GM12878 (cell line): ENCODE results near the gene E2F2. TPM values are rescaled to one million over a fixed set of nuclear protein-coding genes. Genes with fewer than 3 reads are reported as not detected.

Experiments
- ATAC-seq: fragments of 200-7000 bp; cut with Tn5 transposase; 3 replicates; pipeline ENCODE4 v1.9.1; 2020; ENCODE audit warnings: mild to moderate bottlenecking, moderate library complexity
- BruUV-seq: library from RNA; stranded (reverse); fragments of 400-500 nt; replicated peaks from 2 replicates; lab custom pipeline; 2021; lab: Mats Ljungman, UMichigan
- CTCF ChIA-PET: fragments of 300-600 bp; sonication (Branson Sonifier 250); formaldehyde crosslinking; extraction: SDS; loops from one replicate; lab custom pipeline; 2021; ENCODE audit warnings: inconsistent platforms; lab: Yijun Ruan, JAX
- POLR2A ChIA-PET: fragments of 350-600 bp; formaldehyde crosslinking; extraction: SDS; loops from one replicate; lab custom pipeline; 2021; ENCODE audit warnings: inconsistent platforms; lab: Charles Lee
- RAD21 ChIA-PET: fragments of 300-600 bp; sonication (Branson Sonifier 250); formaldehyde crosslinking; loops from one replicate; lab custom pipeline; 2023; ENCODE audit warnings: antibody characterized with exemption; ENCODE audit not compliant: unreplicated experiment; lab: Charles Lee
- SMC1A ChIA-PET: fragments of 300-600 bp; sonication (Branson Sonifier 250); formaldehyde crosslinking; loops from one replicate; lab custom pipeline; 2023; ENCODE audit not compliant: unreplicated experiment, uncharacterized antibody; lab: Charles Lee
- DNase-seq: peaks from one replicate; pipeline ENCODE4 v3.0.0-alpha.2; 2011; ENCODE audit warnings: low read depth, low spot score
- FAIRE-seq: peaks from 3 replicates; lab custom pipeline; 2011; peaks lifted over from hg19 to GRCh38; lab: Jason Lieb, UNC
- H2AFZ ChIP-seq: 2 replicates; pipeline ENCODE4 v1.6.0; 2011; ENCODE audit warnings: low read depth, low read length, control low read depth; ENCODE audit not compliant: control insufficient read depth
- H3K27ac ChIP-seq: 2 replicates; pipeline ENCODE4 v1.5.1; 2011; ENCODE audit warnings: control low read depth; ENCODE audit not compliant: control insufficient read depth, insufficient read depth
- H3K27me3 ChIP-seq, 2 experiments: replicated peaks in 1 of 2; 2 replicates each; pipeline versions ENCODE4 v1.6.0 to v1.6.1; 2011; ENCODE audit warnings: low read length in 1 of 2; ENCODE audit not compliant: control insufficient read depth in 2 of 2, insufficient read depth in 2 of 2
- H3K36me3 ChIP-seq, 2 experiments: 2 replicates each; pipeline ENCODE4 v1.5.1; 2011; ENCODE audit warnings: low read length in 1 of 2; ENCODE audit not compliant: control insufficient read depth in 2 of 2, insufficient read depth in 2 of 2
- H3K4me1 ChIP-seq: 2 replicates; pipeline ENCODE4 v1.6.1; 2011; ENCODE audit warnings: mild to moderate bottlenecking, low read length, moderate library complexity, mixed read lengths; ENCODE audit not compliant: control insufficient read depth, insufficient read depth
- H3K4me2 ChIP-seq: 2 replicates; pipeline ENCODE4 v1.6.0; 2011; ENCODE audit warnings: control low read depth; ENCODE audit not compliant: control insufficient read depth, insufficient read depth
- H3K4me3 ChIP-seq: fragments of 200-600 bp; sonication (generic); 2 replicates; pipeline ENCODE4 v1.5.1; 2016
- H3K79me2 ChIP-seq: 2 replicates; pipeline ENCODE4 v1.6.0; 2011; ENCODE audit warnings: low read length; ENCODE audit not compliant: control insufficient read depth, insufficient read depth
- H3K9ac ChIP-seq: 2 replicates; pipeline ENCODE4 v1.8.0; 2011; ENCODE audit warnings: low read length, control low read depth, mixed read lengths; ENCODE audit not compliant: control insufficient read depth, insufficient read depth
- H3K9me3 ChIP-seq: replicated peaks from 3 replicates; pipeline ENCODE4 v1.5.1; 2011; ENCODE audit warnings: mild to moderate bottlenecking, low read length; ENCODE audit not compliant: control insufficient read depth, insufficient read depth
- H4K20me1 ChIP-seq: 2 replicates; pipeline ENCODE4 v1.6.0; 2011; ENCODE audit not compliant: control insufficient read depth, insufficient read depth
- BACH1 ChIP-seq: fragments of 450-650 bp; IDR thresholded peaks from 2 replicates; pipeline ENCODE4 v1.6.1; 2017; ENCODE audit warnings: mild to moderate bottlenecking, borderline replicate concordance
- BRCA1 ChIP-seq: IDR thresholded peaks from 2 replicates; pipeline ENCODE4 v1.6.1; 2011; ENCODE audit warnings: low read depth, low read length, improper control_type of control experiment
- EZH2 ChIP-seq: IDR thresholded peaks from 2 replicates; pipeline ENCODE4 v1.6.1; 2012; ENCODE audit warnings: low read depth, mild to moderate bottlenecking, control low read depth, inconsistent platforms, low read length, borderline replicate concordance; ENCODE audit not compliant: control insufficient read depth
- GABPA ChIP-seq: IDR thresholded peaks from 2 replicates; pipeline ENCODE4 v1.6.1; 2014; ENCODE audit warnings: antibody characterized with exemption, low read depth, mild to moderate bottlenecking, inconsistent platforms
- HDGF ChIP-seq: fragments of 450-650 bp; IDR thresholded peaks from 2 replicates; pipeline ENCODE4 v1.6.1; 2016; ENCODE audit warnings: antibody characterized with exemption
- MAX ChIP-seq: IDR thresholded peaks from 2 replicates; pipeline ENCODE4 v1.6.1; 2012; ENCODE audit warnings: low read depth, low read length, improper control_type of control experiment
- NFIC ChIP-seq: IDR thresholded peaks from 2 replicates; pipeline ENCODE4 v1.6.1; 2012; ENCODE audit warnings: low read depth, mild to moderate bottlenecking, inconsistent platforms, low read length, moderate library complexity
- POLR2A ChIP-seq: IDR thresholded peaks from 2 replicates; pipeline ENCODE4 v1.6.1; 2011; ENCODE audit warnings: low read depth, mild to moderate bottlenecking, low read length
- RBBP5 ChIP-seq: fragments of 200-600 bp; sonication (generic); conservative IDR thresholded peaks from 2 replicates; pipeline ENCODE4 v1.6.1; 2016
- RFX5 ChIP-seq: IDR thresholded peaks from 2 replicates; pipeline ENCODE4 v1.6.1; 2011; ENCODE audit warnings: low read depth, low read length, improper control_type of control experiment
- SREBF1 ChIP-seq: IDR thresholded peaks from 2 replicates; pipeline ENCODE4 v1.6.1; 2012; ENCODE audit warnings: mild to moderate bottlenecking, low read length
- STAT3 ChIP-seq: IDR thresholded peaks from 2 replicates; pipeline ENCODE4 v1.6.1; 2011; ENCODE audit warnings: low read depth, low read length, improper control_type of control experiment
- TARDBP ChIP-seq: IDR thresholded peaks from 2 replicates; pipeline ENCODE4 v1.6.1; 2016; ENCODE audit warnings: borderline replicate concordance
- TCF3 ChIP-seq: IDR thresholded peaks from 2 replicates; pipeline ENCODE4 v1.6.1; 2012; ENCODE audit warnings: low read depth, mild to moderate bottlenecking, low read length, borderline replicate concordance; ENCODE audit not compliant: insufficient read depth
- ZNF207 ChIP-seq: fragments of 450-650 bp; IDR thresholded peaks from 2 replicates; pipeline ENCODE4 v1.6.1; 2014; ENCODE audit warnings: antibody characterized with exemption, mild to moderate bottlenecking, borderline replicate concordance
- ZNF274 ChIP-seq: IDR thresholded peaks from one replicate; pipeline ENCODE4 v1.8.0; 2011; ENCODE audit not compliant: insufficient read length, insufficient read depth
- WGBS: methylation state at CpG from one replicate; pipeline ENCODE4 v1.1.6; 2016; ENCODE audit warnings: low lambda C conversion rate; ENCODE audit not compliant: insufficient replicate concordance, insufficient coverage; ENCODE audit errors: missing lambda C conversion rate; 5-methylcytosine and 5-hydroxymethylcytosine counted together
- in situ Hi-C: fragments of 300-500 bp; cut with MboI; formaldehyde crosslinking; loops from 9 replicates; pipeline ENCODE4 v1.14.3; 2018; ENCODE audit warnings: mixed read lengths
- intact Hi-C: fragments of 100-400 bp; cut with micrococcal nuclease; formaldehyde crosslinking; loops from one replicate; pipeline ENCODE4 v1.14.2; 2022; ENCODE audit not compliant: unreplicated experiment
- polyA plus RNA-seq, 11 experiments: library from polyadenylated mRNA; depleted of rRNA in 4 of 11; unstranded in 6 of 11; stranded (reverse) in 5 of 11; fragments of >200 nt; fragmentation: Nextera tagmentation in 4 of 11; fragmentation: Illumina TruSeq in 1 of 11; extraction: Ambion mirVana in 4 of 11; extraction: Trizol in 1 of 11; gene quantifications; 1 replicate in 1 of 11; 2 replicates in 10 of 11; pipeline versions ENCODE4 v1.2.1 to v1.2.3, GENCODE V29; 2011 to 2016; ENCODE audit warnings: inconsistent platforms in 2 of 11, missing spikeins in 2 of 11, low read depth in 1 of 11
- total RNA-seq, 4 experiments: library from RNA; depleted of rRNA in 3 of 4; stranded (reverse); fragments of >200 nt in 3 of 4; fragmentation: Illumina TruSeq in 1 of 4; extraction: Trizol in 1 of 4; gene quantifications; 2 replicates each; pipeline versions ENCODE4 v1.2.1 to v1.2.3, GENCODE V29; 2013 to 2021
- TF ChIP-seq, protein P1 (sequence below): fragments of 150-350 bp; IDR thresholded peaks from 2 replicates; pipeline ENCODE4 v1.6.1; 2014; ENCODE audit warnings: mild to moderate bottlenecking, low read depth, low read length

Gene E2F2
- total and polyA plus RNA-seq, 10 of the 15 experiments (the other 5 are each of a cell fraction or from before 2014, with no cell fraction given), result 3.8 to 27.2 (median 14.6) TPM

GRCh38 chr1:23509896-23510295 is 21.1 kb downstream of the E2F2 start:
- 94% methylated on average over 15 of the region's 15 CpGs for WGBS
- SMC1A ChIA-PET, result no interaction called here
- no peak overlapping the region for H3K9ac ChIP-seq
- in situ Hi-C loops (no loop called here), intact Hi-C loops (no loop called here)
- TF ChIP-seq STAT3 (no peak), TARDBP (no peak), TCF3 (no peak), RBBP5 (no peak), SREBF1 (no peak)
- H3K27me3 ChIP-seq, result no peaks in the 10 kb centered on the region
- H3K36me3 ChIP-seq, result peaks cover 15 to 43% of the 10 kb centered on the region in 2 experiments; a peak in 3 of 4 replicates
- RAD21 ChIA-PET, result no interaction called here
- CTCF ChIA-PET, result interaction anchor here (2.8 kb wide), 1 partner anchor 12 kb away, joined by 20 read pairs; no protein-coding TSS in a partner anchor
- H2AFZ ChIP-seq, result no peak overlapping the region
- H3K4me2 ChIP-seq, result no peak overlapping the region
- no peak for ATAC-seq
- H3K27ac ChIP-seq, result no peak overlapping the region
- POLR2A ChIA-PET, result no interaction called here
- no peaks in the 10 kb centered on the region for H3K79me2 ChIP-seq
- no peak for FAIRE-seq
- no peaks in the 10 kb centered on the region for H3K9me3 ChIP-seq
- BruUV-seq, result no TSS peak
- DNase-seq, result no peak
- no peaks in the 10 kb centered on the region for H4K20me1 ChIP-seq
- H3K4me1 ChIP-seq, result no peaks in the 10 kb centered on the region
- H3K4me3 ChIP-seq, result no peak overlapping the region

GRCh38 chr1:23506376-23507107 is 24.5 kb downstream of the E2F2 start:
- 86% methylated on average over 13 of the region's 13 CpGs for WGBS
- no peak overlapping the region for H2AFZ ChIP-seq
- in situ Hi-C loops, result no loop called here
- no peaks in the 10 kb centered on the region for H3K4me1 ChIP-seq
- ATAC-seq, result no peak
- H3K27me3 ChIP-seq, result no peaks in the 10 kb centered on the region
- POLR2A ChIA-PET, result interaction anchor here (1.2 kb wide), 1 partner anchor 14 kb away, joined by 3 read pairs; no protein-coding TSS in a partner anchor
- H3K27ac ChIP-seq, result no peak overlapping the region
- H4K20me1 ChIP-seq, result no peaks in the 10 kb centered on the region
- BruUV-seq, result no TSS peak
- intact Hi-C loops, result no loop called here
- FAIRE-seq, result no peak
- SMC1A ChIA-PET, result interaction anchor here (1.4 kb wide), 1 partner anchor 9 kb away, joined by 3 read pairs; no protein-coding TSS in a partner anchor
- peaks cover 4 to 31% of the 10 kb centered on the region in 2 experiments; a peak in 3 of 4 replicates for H3K36me3 ChIP-seq
- no peak for DNase-seq
- no peak overlapping the region for H3K9ac ChIP-seq
- no peaks in the 10 kb centered on the region for H3K79me2 ChIP-seq
- CTCF ChIA-PET, result interaction anchor here (1.2 to 2.3 kb wide), 3 partner anchors 10 to 33 kb away, joined by 3 to 11 read pairs (median 3); no protein-coding TSS in a partner anchor
- no peaks in the 10 kb centered on the region for H3K9me3 ChIP-seq
- RAD21 ChIA-PET, result no interaction called here
- H3K4me3 ChIP-seq, result no peak overlapping the region
- H3K4me2 ChIP-seq, result no peak overlapping the region
- no peak for TF ChIP-seq RFX5
- no peak for TF ChIP-seq ZNF207
- TF ChIP-seq BACH1, result no peak
- no peak for TF ChIP-seq EZH2
- TF ChIP-seq HDGF, result no peak
- TF ChIP-seq, protein P1, sequence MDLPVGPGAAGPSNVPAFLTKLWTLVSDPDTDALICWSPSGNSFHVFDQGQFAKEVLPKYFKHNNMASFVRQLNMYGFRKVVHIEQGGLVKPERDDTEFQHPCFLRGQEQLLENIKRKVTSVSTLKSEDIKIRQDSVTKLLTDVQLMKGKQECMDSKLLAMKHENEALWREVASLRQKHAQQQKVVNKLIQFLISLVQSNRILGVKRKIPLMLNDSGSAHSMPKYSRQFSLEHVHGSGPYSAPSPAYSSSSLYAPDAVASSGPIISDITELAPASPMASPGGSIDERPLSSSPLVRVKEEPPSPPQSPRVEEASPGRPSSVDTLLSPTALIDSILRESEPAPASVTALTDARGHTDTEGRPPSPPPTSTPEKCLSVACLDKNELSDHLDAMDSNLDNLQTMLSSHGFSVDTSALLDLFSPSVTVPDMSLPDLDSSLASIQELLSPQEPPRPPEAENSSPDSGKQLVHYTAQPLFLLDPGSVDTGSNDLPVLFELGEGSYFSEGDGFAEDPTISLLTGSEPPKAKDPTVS, result no peak
- TF ChIP-seq BRCA1, result no peak
- TF ChIP-seq GABPA, result no peak
- TF ChIP-seq POLR2A, result no peak
- TF ChIP-seq NFIC, result no peak
- TF ChIP-seq ZNF274, result no peak
- no peak for TF ChIP-seq MAX
